Esophagus muscularis mucosa (tissue), 3 donors: Measurements from ENCODE around the gene IFI27L1.

Experiments used
- POLR2A ChIP-seq: fragments of 450-650 bp; IDR thresholded peaks from one replicate; pipeline ENCODE4 v1.6.1; 2017; ENCODE audit warnings: antibody characterized with exemption, moderate library complexity, mild to moderate bottlenecking, low read depth
- POLR2AphosphoS5 ChIP-seq, 2 donors: sonication (generic); formaldehyde crosslinking; IDR thresholded peaks; one replicate each; pipeline ENCODE4 v1.6.1; 2017; ENCODE audit warnings: antibody characterized with exemption in 2 of 2
- TF ChIP-seq, protein P1 (sequence below), 3 experiments: fragments of 200-600 bp in 2 of 3; fragments of 450-650 bp in 1 of 3; sonication (generic) in 2 of 3; IDR thresholded peaks; one replicate each; pipeline ENCODE4 v1.5.1; 2017 to 2019; ENCODE audit warnings: antibody characterized with exemption in 3 of 3, mild to moderate bottlenecking in 2 of 3, moderate library complexity in 1 of 3

DNA sequence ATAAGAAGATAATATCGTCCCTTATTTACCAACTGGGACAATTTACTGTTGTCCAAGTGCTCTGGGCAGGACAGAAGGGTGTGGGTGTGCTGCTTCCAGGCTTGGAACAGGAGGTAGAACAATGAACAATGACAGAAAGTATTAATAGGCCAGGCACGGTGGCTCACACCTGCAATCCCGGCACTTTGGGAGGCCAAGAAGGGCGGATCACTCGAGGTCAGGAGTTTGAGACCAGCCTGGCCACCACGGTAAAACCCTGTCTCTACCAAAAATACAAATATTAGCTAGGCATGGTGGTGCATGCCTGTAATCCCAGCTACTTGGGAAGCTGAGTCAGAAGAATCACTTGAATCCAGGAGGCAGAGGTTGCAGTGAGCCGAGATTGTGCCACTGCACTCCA is 32.0 kb downstream of the IFI27L1 start:
- TF ChIP-seq POLR2AphosphoS5 (IDR thresholded peaks at IDR 0.05), result no peak
- TF ChIP-seq, protein P1, sequence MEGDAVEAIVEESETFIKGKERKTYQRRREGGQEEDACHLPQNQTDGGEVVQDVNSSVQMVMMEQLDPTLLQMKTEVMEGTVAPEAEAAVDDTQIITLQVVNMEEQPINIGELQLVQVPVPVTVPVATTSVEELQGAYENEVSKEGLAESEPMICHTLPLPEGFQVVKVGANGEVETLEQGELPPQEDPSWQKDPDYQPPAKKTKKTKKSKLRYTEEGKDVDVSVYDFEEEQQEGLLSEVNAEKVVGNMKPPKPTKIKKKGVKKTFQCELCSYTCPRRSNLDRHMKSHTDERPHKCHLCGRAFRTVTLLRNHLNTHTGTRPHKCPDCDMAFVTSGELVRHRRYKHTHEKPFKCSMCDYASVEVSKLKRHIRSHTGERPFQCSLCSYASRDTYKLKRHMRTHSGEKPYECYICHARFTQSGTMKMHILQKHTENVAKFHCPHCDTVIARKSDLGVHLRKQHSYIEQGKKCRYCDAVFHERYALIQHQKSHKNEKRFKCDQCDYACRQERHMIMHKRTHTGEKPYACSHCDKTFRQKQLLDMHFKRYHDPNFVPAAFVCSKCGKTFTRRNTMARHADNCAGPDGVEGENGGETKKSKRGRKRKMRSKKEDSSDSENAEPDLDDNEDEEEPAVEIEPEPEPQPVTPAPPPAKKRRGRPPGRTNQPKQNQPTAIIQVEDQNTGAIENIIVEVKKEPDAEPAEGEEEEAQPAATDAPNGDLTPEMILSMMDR (IDR thresholded peaks at IDR 0.05), result no peak
- no peak for TF ChIP-seq POLR2A
